ENCODE measurements around the gene SYTL5. TPM values are rescaled to one million over a fixed set of nuclear protein-coding genes. Genes with fewer than 3 reads are reported as not detected.

SYTL5 gene
- total and polyA plus RNA-seq, 9 donors, result 0.10 to 2.8 (median 0.18) TPM; not detected in 2

DNA sequence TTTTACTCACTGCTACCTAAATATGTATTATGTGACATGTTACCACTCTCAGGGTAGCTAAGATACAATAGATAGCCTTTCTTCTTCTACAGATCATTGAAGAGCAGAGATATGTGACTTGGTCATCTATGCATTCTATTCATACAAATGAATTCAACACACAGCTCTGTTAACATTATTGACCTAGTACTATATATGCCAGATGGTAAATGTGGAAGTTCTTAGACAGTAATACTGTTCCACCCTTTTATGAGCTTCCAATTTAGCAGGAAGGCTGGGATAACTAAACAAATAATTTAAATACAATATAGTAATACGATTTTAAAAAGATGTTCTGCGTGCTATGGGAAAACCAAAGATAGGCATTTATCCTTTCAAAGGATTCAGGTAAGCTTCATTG lies 76.0 kb downstream of the SYTL5 start:
- Histone ChIP-seq H3K9me3 (no peaks in the 10 kb centered on the region), H3K27me3 (no peaks in the 10 kb centered on the region), H3K27ac (no peak overlapping the region), H3K36me3 (no peaks in the 10 kb centered on the region), H3K4me1 (ENCODE audit: insufficient read depth) (no peaks in the 10 kb centered on the region), H3K4me3 (no peak overlapping the region)
- intact Hi-C loops (cut with DNase I), result no loop called here
- no peak for TF ChIP-seq EP300 (IDR thresholded peaks at IDR 0.05)
- TF ChIP-seq CTCF (IDR thresholded peaks at IDR 0.05), result no peak
- no peak for TF ChIP-seq POLR2A (IDR thresholded peaks at IDR 0.05)
- 75 to 87% (median 83%) methylated on average over 2 of the region's 2 CpGs for WGBS, 3 donors
- DNase-seq, result no peak

DNA sequence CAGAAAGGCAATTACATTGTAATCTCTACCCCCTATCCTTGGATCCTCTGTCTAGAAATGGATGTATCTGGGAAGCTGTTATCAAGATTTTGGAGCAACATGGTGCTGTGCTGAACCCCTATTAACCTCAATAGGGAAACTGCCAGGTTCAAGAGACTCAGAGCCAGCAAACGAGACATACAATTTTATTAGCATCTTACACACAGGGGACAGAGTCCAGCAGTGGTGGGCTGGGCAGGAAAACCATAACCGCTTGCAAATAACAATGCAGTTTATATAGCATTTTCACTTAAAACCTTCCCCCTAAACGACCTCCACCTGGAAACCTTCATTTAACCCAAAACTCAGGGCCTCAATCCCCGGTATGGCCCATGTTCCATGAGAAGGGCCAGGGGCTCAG lies 79.5 kb downstream of the SYTL5 start:
- no peak overlapping the region for H3K27ac ChIP-seq
- H3K27me3 ChIP-seq, result no peaks in the 10 kb centered on the region
- no peak for DNase-seq
- 65 to 72% (median 66%) methylated on average over 4 of the region's 4 CpGs for WGBS, 3 donors
- H3K4me1 ChIP-seq (ENCODE audit: insufficient read depth), result no peaks in the 10 kb centered on the region
- TF ChIP-seq POLR2A (IDR thresholded peaks at IDR 0.05) (no peak), EP300 (IDR thresholded peaks at IDR 0.05) (no peak), CTCF (IDR thresholded peaks at IDR 0.05) (no peak)
- H3K9me3 ChIP-seq, result no peaks in the 10 kb centered on the region
- no peak overlapping the region for H3K4me3 ChIP-seq
- no peaks in the 10 kb centered on the region for H3K36me3 ChIP-seq
- intact Hi-C loops (cut with DNase I), result no loop called here

DNA sequence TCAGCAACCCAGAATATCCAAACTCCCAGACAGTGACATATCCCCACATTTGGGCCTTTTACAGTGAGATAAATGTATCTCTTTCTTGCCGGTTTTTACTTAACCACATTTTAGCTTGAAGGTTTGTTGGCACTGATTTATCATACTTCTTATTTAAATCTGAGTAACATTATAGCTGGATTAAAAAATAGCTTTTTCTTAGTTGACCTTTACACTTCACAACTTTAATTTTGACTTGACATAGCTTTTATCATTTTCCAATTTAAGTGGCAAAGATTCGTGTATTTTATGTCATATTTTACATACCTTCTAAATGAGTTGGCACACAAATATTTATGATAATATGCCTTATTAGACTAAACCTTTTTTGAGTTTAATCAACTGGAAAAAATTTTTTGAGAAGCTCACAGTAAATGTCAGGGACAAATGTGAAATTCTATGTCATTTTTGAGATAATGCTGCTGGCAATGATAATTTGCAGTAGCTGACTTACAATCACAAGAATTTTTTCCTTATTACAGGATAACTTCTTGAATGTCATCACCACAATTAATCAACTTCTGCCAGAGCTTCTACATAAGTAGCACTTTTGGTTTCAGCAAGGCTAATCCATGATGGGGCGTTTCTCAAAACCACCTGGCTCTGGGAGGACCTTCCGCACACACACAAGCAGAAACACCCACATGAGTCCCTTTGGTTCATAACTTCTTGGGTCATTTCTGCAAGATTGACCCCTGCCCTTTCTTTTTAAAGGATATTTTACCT lies 80.3 kb downstream of the SYTL5 start:
- Histone ChIP-seq H3K27me3 (no peaks in the 10 kb centered on the region), H3K36me3 (no peaks in the 10 kb centered on the region), H3K9me3 (no peaks in the 10 kb centered on the region), H3K27ac (no peak overlapping the region), H3K4me1 (ENCODE audit: insufficient read depth) (no peaks in the 10 kb centered on the region), H3K4me3 (no peak overlapping the region)
- 47 to 54% (median 50%) methylated on average over 4 of the region's 4 CpGs for whole genome bisulfite sequencing, 3 donors
- intact Hi-C loops (cut with DNase I), result no loop called here
- TF ChIP-seq CTCF (IDR thresholded peaks at IDR 0.05), result no peak
- TF ChIP-seq POLR2A (IDR thresholded peaks at IDR 0.05), result no peak
- no peak for TF ChIP-seq EP300 (IDR thresholded peaks at IDR 0.05)
- DNase-seq, result no peak

DNA sequence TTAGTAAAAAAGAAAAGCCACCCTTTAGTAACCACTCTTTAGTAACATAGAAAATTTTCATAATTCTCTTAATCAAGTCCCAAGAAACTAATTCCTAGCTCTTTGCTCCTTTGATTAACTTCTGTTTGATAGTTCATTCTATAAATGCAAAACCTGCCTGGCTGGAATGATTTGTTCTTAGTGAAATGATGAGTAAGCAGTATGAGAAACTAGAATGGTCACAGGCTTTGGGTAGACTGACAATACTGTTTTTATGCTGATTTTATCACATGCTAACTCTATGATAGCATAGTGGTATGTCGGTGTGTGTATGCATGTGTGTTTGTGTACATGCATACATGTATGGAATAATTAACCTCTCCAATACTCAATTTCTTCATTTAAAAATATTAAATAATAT lies 81.2 kb downstream of the SYTL5 start:
- TF ChIP-seq EP300 (IDR thresholded peaks at IDR 0.05) (no peak), CTCF (IDR thresholded peaks at IDR 0.05) (no peak)
- H3K4me3 ChIP-seq, result no peak overlapping the region
- H3K9me3 ChIP-seq, result no peaks in the 10 kb centered on the region
- 74 to 90% (median 88%) methylated on average over 1 of the region's 1 CpG for WGBS, 3 donors
- H3K4me1 ChIP-seq (ENCODE audit: insufficient read depth), result no peaks in the 10 kb centered on the region
- intact Hi-C loops (cut with DNase I), result no loop called here
- H3K27me3 ChIP-seq, result no peaks in the 10 kb centered on the region
- H3K36me3 ChIP-seq, result no peaks in the 10 kb centered on the region
- no peak overlapping the region for H3K27ac ChIP-seq
- no peak for DNase-seq

Measured in ovary (tissue), 9 donors.